HG02970 (cell line): ENCODE measurements around the gene TMX1.
"Not testable (repeated sequence)": the region's sequence is repeated elsewhere in the genome, so short reads cannot be mapped to it uniquely, and the experiment has no call there.

Experiments used
- ATAC-seq: cut with Tn5 transposase; IDR thresholded peaks from one replicate; pipeline ENCODE4 v1.9.1; 2021; ENCODE audit warnings: mild to moderate bottlenecking, moderate library complexity, moderate number of reproducible peaks; ENCODE audit not compliant: unreplicated experiment, low FRiP score

Gene TMX1

GRCh38 chr14:51239813-51240803 is at the start of gene TMX1:
Gene TMX1, plus strand, starts transcription at chr14:51240247. Its CDS starts 46 bp downstream, at chr14:51240293.
- peak; percentile 86 for ATAC-seq

- no peak for ATAC-seq
Observed at GRCh38 chr14:51201890-51202289, 38.2 kb upstream of the TMX1 start.

- ATAC-seq: no peak
Observed at GRCh38 chr14:51202914-51203665, 37.0 kb upstream of the TMX1 start.

- ATAC-seq: no peak
Observed at GRCh38 chr14:51203881-51204280, 36.2 kb upstream of the TMX1 start.

GRCh38 chr14:51205486-51205885 is 34.6 kb upstream of the TMX1 start:
- ATAC-seq: no peak

GRCh38 chr14:51206462-51206861 is 33.6 kb upstream of the TMX1 start:
- no peak for ATAC-seq

- no peak for ATAC-seq
Observed at GRCh38 chr14:51207621-51208020, 32.4 kb upstream of the TMX1 start.

GRCh38 chr14:51208982-51209381 is 31.1 kb upstream of the TMX1 start:
- no peak for ATAC-seq

- no peak for ATAC-seq
Observed at GRCh38 chr14:51209457-51209856, 30.6 kb upstream of the TMX1 start.

GRCh38 chr14:51210594-51210993 is 29.5 kb upstream of the TMX1 start:
- no peak for ATAC-seq

- no peak for ATAC-seq
Observed at GRCh38 chr14:51211149-51211548, 28.9 kb upstream of the TMX1 start.

- ATAC-seq: no peak
Observed at GRCh38 chr14:51216602-51217001, 23.4 kb upstream of the TMX1 start.

GRCh38 chr14:51219473-51220448 is 20.3 kb upstream of the TMX1 start:
- no peak for ATAC-seq

- ATAC-seq: not testable (repeated sequence)
Observed at GRCh38 chr14:51223463-51223862, 16.6 kb upstream of the TMX1 start.

GRCh38 chr14:51224551-51224950 is 15.5 kb upstream of the TMX1 start:
- ATAC-seq: no peak

- no peak for ATAC-seq
Observed at GRCh38 chr14:51225751-51226150, 14.3 kb upstream of the TMX1 start.

- no peak for ATAC-seq
Observed at GRCh38 chr14:51228391-51228790, 11.7 kb upstream of the TMX1 start.

GRCh38 chr14:51228890-51229289 is 11.2 kb upstream of the TMX1 start:
- no peak for ATAC-seq

- ATAC-seq: no peak
Observed at GRCh38 chr14:51236314-51236713, 3.7 kb upstream of the TMX1 start.

- no peak for ATAC-seq
Observed at GRCh38 chr14:51240804-51241380, 845 bp downstream of the TMX1 start.
